Loucy (cell line): ENCODE results near the gene UTF1.

Source experiments
- EZH2phosphoT487 ChIP-seq: fragments of 200-600 bp; IDR thresholded peaks from 2 replicates; pipeline ENCODE4 v1.6.1; 2018; ENCODE audit warnings: antibody characterized with exemption, mild to moderate bottlenecking, moderate library complexity, borderline replicate concordance
- TF ChIP-seq, protein P1 (sequence below): fragments of 200-600 bp; sonication (generic); conservative IDR thresholded peaks from 2 replicates; pipeline ENCODE4 v1.5.1; 2014; ENCODE audit warnings: mild to moderate bottlenecking, antibody characterized with exemption, low read length

DNA sequence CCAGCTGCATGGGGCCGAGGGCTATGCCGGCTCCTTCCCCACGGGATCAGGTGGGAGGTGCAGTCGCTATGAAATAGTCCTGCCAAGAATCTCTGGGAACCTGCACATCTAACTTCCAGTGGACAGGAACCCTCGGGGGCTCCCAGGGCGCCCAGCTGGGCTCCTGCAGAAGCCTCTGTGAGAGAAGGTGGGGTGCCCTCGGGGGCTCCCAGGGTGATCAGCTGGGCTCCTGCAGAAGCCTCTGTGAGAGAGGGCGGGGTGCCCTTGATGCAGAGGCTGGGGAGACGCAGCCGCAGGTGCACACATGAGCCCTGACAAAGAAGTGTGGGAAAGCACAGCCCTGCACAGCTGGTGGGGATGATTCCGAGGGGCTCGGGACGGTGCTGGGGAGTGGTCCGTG, 13.6 kb downstream of the UTF1 start:
- TF ChIP-seq, protein P1, sequence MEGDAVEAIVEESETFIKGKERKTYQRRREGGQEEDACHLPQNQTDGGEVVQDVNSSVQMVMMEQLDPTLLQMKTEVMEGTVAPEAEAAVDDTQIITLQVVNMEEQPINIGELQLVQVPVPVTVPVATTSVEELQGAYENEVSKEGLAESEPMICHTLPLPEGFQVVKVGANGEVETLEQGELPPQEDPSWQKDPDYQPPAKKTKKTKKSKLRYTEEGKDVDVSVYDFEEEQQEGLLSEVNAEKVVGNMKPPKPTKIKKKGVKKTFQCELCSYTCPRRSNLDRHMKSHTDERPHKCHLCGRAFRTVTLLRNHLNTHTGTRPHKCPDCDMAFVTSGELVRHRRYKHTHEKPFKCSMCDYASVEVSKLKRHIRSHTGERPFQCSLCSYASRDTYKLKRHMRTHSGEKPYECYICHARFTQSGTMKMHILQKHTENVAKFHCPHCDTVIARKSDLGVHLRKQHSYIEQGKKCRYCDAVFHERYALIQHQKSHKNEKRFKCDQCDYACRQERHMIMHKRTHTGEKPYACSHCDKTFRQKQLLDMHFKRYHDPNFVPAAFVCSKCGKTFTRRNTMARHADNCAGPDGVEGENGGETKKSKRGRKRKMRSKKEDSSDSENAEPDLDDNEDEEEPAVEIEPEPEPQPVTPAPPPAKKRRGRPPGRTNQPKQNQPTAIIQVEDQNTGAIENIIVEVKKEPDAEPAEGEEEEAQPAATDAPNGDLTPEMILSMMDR = no peak
- TF ChIP-seq EZH2phosphoT487 = no peak
